GM18508 (cell line): ENCODE data around the gene SKI.

Experiments used
- ATAC-seq: cut with Tn5 transposase; IDR thresholded peaks from one replicate; pipeline ENCODE4 v1.9.1; 2021; ENCODE audit warnings: moderate number of reproducible peaks; ENCODE audit not compliant: insufficient read depth, unreplicated experiment

SKI gene

DNA sequence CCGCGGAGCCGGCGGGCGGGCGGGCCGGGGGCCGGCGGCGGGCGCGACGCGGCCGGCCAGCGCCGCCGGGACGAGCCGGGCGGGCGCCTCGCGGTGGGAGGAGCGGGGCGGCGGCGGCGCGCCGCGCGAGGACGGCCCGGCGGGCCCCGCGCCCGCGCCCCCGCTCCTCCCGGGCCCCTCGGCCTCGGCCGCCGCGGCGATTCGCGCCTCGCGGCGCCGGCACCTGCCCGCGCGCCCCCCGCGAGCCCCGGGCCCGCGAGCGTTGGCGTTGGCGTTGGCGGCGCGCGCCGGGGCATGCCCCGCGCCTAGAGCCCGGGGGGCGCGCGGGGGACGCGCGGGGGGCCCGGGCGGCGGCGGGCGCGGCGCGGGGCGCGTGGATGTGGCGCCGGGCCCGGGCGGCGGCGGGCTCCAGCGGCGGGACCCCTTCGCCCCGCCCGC lies at the start of gene SKI:
TSS of gene SKI (plus strand) at position 163 of the 438 bp plus-strand sequence. CDS start 448 bp downstream, outside the sequence.
- no peak for ATAC-seq

- ATAC-seq = no peak
Measured at GRCh38 chr1:2178875-2179274, 49.2 kb upstream of the SKI start.

GRCh38 chr1:2179283-2180013 lies 48.7 kb upstream of the SKI start:
- no peak for ATAC-seq

- no peak for ATAC-seq
Measured at GRCh38 chr1:2180297-2181245, 47.5 kb upstream of the SKI start.

DNA sequence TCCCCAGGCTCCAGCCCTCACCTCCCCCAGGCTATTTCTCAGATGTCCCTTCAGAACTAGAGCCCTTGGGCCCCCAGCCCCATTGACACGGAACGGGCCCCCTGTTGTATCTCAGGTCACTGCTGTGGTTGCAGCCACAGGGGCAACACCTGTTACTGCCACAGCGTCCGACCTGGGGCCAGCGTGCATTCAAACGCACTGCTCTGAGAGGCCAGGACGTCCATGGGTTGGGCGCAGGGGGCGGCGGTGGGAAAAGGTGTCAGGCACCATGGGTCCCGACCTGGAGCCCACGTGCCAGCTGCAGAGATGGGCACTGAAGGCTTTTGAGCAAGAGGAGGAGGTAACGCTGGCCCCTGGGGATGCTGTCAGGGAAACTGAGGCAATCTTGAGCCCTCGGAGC lies 46.8 kb upstream of the SKI start:
- no peak for ATAC-seq

GRCh38 chr1:2181752-2182151 lies 46.4 kb upstream of the SKI start:
- no peak for ATAC-seq

DNA sequence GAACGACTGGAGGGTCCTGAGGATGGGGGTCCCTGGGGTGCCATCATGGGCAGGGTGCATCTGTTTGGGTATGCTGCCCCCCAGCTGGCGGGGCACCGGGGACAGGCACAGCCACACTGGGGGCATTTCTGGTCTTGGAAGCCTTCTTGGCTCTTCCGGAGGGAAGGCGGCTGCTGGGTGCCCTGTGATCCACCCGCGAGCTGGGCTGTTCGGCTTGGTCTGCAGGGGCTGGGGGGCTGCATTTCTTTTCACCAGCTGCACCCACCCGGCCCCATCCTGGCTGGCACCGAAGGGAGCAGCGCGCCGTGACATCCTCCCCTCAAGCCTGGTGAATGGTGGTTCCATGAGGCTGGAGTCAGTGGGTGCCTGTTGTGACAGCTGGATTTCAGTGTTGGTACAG lies 45.7 kb upstream of the SKI start:
- ATAC-seq = no peak

DNA sequence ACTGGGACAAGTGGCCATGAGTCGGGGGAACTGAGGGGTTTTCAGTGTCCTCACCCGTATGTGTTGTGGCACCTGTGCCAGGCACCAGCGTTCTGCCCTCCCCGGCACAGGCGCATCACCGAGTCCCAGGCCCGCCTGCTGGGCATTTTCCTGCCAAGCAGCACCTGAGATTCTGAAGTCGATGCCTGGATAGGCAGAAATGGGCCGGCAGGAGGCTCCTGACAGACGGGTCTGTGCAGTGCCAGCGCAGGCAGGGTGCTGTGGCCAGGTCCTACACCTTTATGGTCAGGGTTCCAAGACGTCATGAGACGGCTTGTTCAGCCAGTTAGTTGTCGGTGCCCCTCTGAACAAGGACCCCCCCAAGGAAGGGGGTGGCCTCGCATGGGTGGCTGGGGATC lies 44.2 kb upstream of the SKI start:
- ATAC-seq = no peak

DNA sequence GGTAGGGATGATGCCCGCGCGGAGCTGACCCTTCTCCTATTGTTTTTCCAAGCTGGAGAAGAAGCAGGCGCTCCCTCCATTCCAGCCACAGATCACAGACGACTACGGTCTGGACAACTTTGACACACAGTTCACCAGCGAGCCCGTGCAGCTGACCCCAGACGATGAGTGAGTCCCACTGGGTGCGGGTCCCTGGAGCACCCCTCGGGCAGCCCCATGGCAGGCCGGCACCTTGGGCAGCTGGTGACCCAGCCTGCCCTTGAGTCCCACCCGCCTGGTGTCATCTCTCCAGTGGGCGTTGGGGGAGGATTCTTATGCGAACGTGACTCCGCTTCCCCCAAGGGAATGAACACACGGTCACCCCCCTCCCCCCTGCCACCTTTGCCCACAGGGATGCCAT lies 43.6 kb upstream of the SKI start:
- no peak for ATAC-seq

DNA sequence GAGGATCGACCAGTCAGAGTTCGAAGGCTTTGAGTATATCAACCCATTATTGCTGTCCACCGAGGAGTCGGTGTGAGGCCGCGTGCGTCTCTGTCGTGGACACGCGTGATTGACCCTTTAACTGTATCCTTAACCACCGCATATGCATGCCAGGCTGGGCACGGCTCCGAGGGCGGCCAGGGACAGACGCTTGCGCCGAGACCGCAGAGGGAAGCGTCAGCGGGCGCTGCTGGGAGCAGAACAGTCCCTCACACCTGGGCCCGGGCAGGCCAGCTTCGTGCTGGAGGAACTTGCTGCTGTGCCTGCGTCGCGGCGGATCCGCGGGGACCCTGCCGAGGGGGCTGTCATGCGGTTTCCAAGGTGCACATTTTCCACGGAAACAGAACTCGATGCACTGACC lies 43.2 kb upstream of the SKI start:
- ATAC-seq = no peak

DNA sequence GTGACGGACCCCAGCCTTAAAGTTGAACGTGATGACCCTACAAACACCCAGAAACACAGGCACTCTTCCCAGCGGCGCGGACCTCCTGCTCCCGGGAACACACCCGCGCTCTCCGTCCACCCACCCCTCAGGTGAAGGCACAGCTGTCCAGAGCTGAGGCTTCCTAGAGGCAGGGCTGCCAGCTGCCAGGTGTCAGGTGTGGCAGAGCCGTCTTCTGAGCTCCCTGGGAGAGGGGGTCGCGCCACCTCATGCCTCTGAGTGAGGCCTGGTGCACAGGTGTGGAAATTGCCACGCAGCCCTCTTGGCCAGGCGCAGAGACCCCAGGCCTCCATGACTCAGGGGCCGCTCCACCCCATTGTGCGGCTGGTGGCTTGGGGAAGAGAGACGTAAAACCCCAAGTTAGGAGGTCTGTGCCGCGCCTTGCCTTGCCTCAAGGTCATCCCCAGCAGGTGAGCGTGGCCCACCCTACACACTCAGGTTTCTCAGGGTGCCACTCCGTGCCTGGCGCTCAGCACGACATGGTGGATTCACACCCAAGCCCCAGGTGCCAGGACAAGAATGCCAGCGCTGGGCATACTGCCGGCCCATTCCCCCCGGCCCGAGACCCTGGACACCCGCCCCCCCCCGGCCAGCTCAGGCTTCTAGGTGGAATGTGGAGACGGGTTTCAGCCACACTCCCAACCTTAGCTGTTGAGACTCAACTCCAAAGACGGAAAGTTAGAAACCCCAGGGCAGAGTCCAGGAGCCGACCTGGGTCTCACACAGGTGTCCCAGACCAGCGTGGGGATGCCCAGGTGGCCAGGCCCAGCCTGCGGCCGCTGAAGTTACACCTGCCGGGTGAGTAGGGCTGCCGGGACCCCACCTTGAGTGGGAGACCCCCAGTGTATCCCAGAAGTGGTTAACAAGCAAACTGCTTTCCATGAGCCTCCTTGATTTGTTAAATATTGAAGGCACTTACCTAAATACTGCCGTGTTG lies 42.0 kb upstream of the SKI start:
- ATAC-seq = no peak

DNA sequence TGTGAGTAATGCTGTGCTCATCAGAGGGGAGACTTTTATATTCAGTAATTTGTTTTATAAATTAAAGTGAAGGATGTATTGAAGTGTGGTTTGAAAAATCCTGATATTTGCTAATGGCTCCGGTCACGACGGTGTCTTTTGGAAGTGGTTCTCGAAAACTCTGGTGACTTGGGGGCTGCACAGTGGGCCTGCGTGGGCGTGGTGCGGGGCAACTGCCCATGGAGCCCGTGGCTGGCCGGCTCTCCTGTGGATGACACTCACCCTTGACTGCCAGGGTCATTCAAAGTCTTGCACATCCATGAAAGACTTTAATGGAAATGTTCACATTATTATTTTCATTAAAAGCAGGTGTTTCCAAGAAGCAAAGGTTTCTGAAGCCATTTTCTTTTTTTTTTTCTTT lies 41.2 kb upstream of the SKI start:
- no peak for ATAC-seq

DNA sequence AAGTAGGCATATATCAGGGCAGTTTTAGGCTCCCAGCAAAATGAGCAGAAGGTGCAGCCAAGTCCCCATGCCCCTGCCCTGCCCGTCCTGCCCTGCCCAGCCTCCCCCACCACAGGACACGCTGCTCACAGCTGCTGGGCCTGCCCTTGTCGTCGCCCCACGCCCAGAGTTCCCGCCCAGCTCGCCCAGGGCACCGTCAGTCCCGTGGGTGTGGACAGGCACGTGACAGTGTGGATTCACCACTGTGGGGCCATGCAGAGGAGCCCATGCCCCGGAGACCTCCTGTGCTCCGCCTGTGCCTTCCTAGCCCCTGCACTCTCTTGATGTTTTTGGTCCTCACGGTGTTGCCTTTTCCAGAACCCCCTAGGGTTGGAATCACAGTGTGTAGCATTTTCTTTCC lies 40.5 kb upstream of the SKI start:
- ATAC-seq = no peak

GRCh38 chr1:2188336-2188735 lies 39.8 kb upstream of the SKI start:
- no peak for ATAC-seq

DNA sequence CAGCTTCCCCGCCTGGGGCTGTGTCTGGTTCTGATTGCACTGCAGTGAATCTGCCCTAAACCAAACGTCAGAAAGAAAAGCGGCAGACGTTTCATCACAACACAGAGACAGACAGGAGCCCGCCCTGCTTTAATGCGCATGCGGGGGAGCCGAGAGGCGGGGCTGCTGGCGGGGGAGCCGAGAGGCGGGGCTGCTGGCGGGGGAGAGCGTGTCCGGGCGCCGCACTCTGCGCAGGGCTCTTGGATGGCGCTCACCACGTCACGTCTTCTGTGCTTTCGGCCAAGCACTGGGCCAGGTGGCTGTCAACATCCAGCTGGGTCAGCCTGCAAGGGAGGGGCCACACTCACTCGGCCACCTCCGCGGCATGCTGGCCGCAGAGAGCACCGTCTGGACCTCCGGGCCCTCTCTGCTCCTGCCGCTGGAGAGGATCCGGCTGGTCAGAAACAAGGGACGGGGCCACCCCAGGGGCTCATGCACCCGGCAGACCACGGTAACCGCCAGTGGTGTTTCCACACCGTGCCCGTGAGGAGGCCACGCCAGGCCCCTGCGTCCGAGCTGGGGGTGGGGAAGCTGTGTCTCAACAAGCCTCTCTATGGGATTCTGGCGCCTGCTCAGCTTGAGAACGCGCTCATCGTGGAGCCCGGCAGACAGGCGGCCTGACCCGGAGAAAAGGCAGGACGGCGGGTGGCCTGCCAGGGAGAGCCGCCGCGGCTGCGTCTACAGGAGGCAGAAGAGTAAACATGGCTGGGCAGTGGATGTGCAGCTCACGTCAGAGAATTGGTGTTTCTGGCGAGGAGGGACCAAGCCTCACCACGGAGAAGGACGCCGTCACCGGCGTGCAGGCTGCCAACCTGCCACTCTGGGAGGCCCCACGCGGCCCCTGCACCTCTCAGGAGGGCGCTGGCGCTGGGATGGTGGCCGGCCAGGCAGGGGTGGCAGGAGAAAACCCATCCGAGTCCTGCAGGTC lies 38.4 kb upstream of the SKI start:
- ATAC-seq = no peak

DNA sequence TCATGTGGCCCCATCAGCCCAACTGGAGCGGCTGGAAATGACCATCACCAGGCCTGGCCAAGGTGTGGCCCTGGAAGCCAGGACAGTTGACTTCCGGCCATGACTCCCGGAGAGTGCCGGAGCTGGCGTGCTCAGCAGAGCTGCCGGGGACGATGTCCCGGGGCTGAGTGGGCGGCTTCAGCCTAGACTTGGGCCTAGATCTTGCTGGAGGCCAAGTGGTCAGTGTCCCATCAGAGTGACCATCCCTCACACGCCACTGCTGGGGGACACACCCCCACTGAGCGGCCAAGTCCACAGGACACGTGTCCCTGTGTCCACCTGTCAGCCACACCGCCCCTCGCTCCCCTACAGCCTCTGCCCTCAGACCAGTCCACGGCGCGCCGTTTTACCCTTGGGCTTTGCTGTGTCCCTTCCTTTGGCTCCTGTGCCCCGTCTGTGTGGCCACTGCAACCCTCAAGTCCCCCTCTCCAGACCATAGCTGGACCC lies 37.6 kb upstream of the SKI start:
- no peak for ATAC-seq

DNA sequence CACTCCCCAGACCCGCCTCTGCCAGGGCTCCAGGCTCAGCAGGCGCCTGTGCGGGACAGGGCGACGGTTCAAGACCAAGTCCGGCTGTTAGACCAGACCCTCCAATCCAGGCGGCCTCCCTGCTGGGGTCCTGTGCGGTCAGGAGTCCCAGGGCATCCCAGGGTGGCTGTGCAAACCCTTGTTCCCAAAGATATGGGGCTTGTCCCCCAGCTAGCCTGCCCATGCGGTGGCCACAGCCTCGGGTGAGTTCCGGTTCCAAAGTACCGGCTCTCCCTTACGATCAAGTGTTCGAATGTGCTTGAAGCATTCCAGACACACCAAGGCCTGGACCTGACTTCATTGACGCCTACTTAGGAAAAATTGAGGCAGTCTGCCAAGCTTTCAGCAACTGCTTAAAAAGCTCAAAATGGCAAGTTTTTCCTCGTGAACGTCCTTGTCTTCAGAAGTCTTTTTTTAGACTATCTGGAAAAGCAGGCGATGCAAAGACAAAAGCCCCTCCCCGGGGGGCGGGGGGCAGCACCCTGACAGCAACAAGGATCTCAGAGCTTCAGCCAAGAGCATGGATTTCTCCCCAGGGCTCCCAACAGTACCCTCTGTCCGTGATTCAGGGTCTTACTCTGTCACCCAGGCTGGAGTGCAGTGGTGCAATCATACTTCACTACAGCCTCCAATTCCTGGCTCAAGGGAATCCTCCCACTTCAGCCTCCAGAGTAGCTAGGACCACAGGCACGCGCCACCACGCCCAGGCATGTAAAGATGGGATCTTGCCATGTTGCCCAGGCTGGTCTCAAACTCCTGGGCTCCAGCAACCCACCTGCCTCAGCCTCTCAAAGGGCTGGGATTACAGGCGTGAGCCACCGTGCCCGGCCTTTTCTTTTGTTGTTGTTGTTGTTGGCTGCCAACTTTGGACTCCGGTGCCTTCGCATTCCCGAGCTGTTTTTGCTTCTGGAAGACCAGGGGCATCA lies 35.8 kb upstream of the SKI start:
- no peak for ATAC-seq
